HT1080 (cell line): Measurements from ENCODE around the gene FANCL. TPM values are rescaled to one million over a fixed set of nuclear protein-coding genes. Genes with fewer than 3 reads are reported as not detected.
A peak's percentile ranks its signal among the peaks of the same experiment; 100 is the strongest.
"Not testable (repeated sequence)": the region's sequence is repeated elsewhere in the genome, so short reads cannot be mapped to it uniquely, and the experiment has no call there.

Source experiments
- DNase-seq: peaks from one replicate; pipeline ENCODE4 v3.0.0-alpha.2; 2015; ENCODE audit warnings: low read depth
- total RNA-seq: library from RNA; depleted of rRNA; stranded (reverse); fragments of >200 nt; shearing (Covaris generic); gene quantifications from 2 replicates; pipeline ENCODE4 v1.2.3, GENCODE V29; 2014

FANCL gene
- total RNA-seq, 1 experiment from 2014 or later, result 27.2 TPM

- no peak for DNase-seq
Observed at GRCh38 chr2:58207189-58207588, 33.9 kb downstream of the FANCL start.

- no peak for DNase-seq
Observed at GRCh38 chr2:58206785-58207184, 34.3 kb downstream of the FANCL start.

GRCh38 chr2:58204195-58204959 is 36.7 kb downstream of the FANCL start:
- DNase-seq, result peak; percentile 25

- no peak for DNase-seq
Observed at GRCh38 chr2:58203018-58203417, 38.1 kb downstream of the FANCL start.

GRCh38 chr2:58202404-58202803 is 38.7 kb downstream of the FANCL start:
- no peak for DNase-seq

- DNase-seq, result no peak
Observed at GRCh38 chr2:58197894-58198293, 43.2 kb downstream of the FANCL start.

- no peak for DNase-seq
Observed at GRCh38 chr2:58195662-58196061, 45.5 kb downstream of the FANCL start.

GRCh38 chr2:58194458-58194857 is 46.7 kb downstream of the FANCL start:
- DNase-seq, result no peak

- DNase-seq, result not testable (repeated sequence)
Observed at GRCh38 chr2:58187022-58187421, 54.1 kb downstream of the FANCL start.

GRCh38 chr2:58186501-58186900 is 54.6 kb downstream of the FANCL start:
- DNase-seq, result no peak

GRCh38 chr2:58182527-58182926 is 58.6 kb downstream of the FANCL start:
- no peak for DNase-seq

GRCh38 chr2:58180635-58181034 is 60.5 kb downstream of the FANCL start:
- no peak for DNase-seq

GRCh38 chr2:58180175-58180574 is 61.0 kb downstream of the FANCL start:
- DNase-seq, result not testable (repeated sequence)

- DNase-seq, result not testable (repeated sequence)
Observed at GRCh38 chr2:58177187-58177586, 63.9 kb downstream of the FANCL start.

GRCh38 chr2:58171831-58172230 is 69.3 kb downstream of the FANCL start:
- DNase-seq, result not testable (repeated sequence)

GRCh38 chr2:58170334-58170933 is 70.7 kb downstream of the FANCL start:
- not testable (repeated sequence) for DNase-seq

GRCh38 chr2:58169845-58170244 is 71.3 kb downstream of the FANCL start:
- peak; percentile 15 for DNase-seq

GRCh38 chr2:58168130-58168529 is 73.0 kb downstream of the FANCL start:
- not testable (repeated sequence) for DNase-seq

- DNase-seq, result no peak
Observed at GRCh38 chr2:58163913-58164312, 77.2 kb downstream of the FANCL start.

- DNase-seq, result no peak
Observed at GRCh38 chr2:58158481-58158880, 82.6 kb downstream of the FANCL start.

GRCh38 chr2:58157754-58158153 is 83.4 kb downstream of the FANCL start:
- no peak for DNase-seq

- peak; percentile 24 for DNase-seq
Observed at GRCh38 chr2:58156780-58157179, 84.3 kb downstream of the FANCL start.
